ENCODE data around the gene BTBD7. TPM values are rescaled to one million over a fixed set of nuclear protein-coding genes. Genes with fewer than 3 reads are reported as not detected.

Gene BTBD7
- total RNA-seq, 4 donors from 2014 or later: 10.0 to 16.9 (median 12.1) TPM

- H3K4me3 ChIP-seq: no peak overlapping the region
- DNase-seq (no peak), ATAC-seq (no peak)
- intact Hi-C loops (cut with DNase I; ENCODE audit: low total_unique reads): no loop called here
- H3K36me3 ChIP-seq: no peaks in the 10 kb centered on the region
- H3K4me1 ChIP-seq: peaks cover 29 to 42% of the 10 kb centered on the region in 2 donors
- in situ Hi-C loops (cut with MboI; ENCODE audit: low sequenced_read_pairs in 4 of 4): no loop called here
- no peaks in the 10 kb centered on the region for H3K27me3 ChIP-seq
- no peaks in the 10 kb centered on the region for H3K9me3 ChIP-seq
- no peak for TF ChIP-seq CTCF (IDR thresholded peaks at IDR 0.05 in 4 of 5, conservative IDR thresholded peaks at IDR 0.05 in 1 of 5)
- TF ChIP-seq POLR2A (IDR thresholded peaks at IDR 0.05): no peak
- no peak overlapping the region for H3K27ac ChIP-seq
These were observed 28.1 kb downstream of the BTBD7 start for GRCh38 chr14:93304771-93305170.

GRCh38 chr14:93303659-93304058 lies 29.2 kb downstream of the BTBD7 start:
- H3K4me1 ChIP-seq: peaks cover 36 to 52% of the 10 kb centered on the region in 2 donors
- no peaks in the 10 kb centered on the region for H3K9me3 ChIP-seq
- H3K36me3 ChIP-seq: no peaks in the 10 kb centered on the region
- intact Hi-C loops (cut with DNase I; ENCODE audit: low total_unique reads) (no loop called here), in situ Hi-C loops (cut with MboI; ENCODE audit: low sequenced_read_pairs in 4 of 4) (no loop called here)
- H3K27me3 ChIP-seq: no peaks in the 10 kb centered on the region
- ATAC-seq (no peak), DNase-seq (no peak)
- no peak overlapping the region for H3K4me3 ChIP-seq
- no peak overlapping the region for H3K27ac ChIP-seq
- no peak for TF ChIP-seq CTCF (IDR thresholded peaks at IDR 0.05 in 4 of 5, conservative IDR thresholded peaks at IDR 0.05 in 1 of 5)

GRCh38 chr14:93302688-93303581 lies 29.9 kb downstream of the BTBD7 start:
- in situ Hi-C loops (cut with MboI; ENCODE audit: low sequenced_read_pairs in 4 of 4) (no loop called here), intact Hi-C loops (cut with DNase I; ENCODE audit: low total_unique reads) (no loop called here)
- Histone ChIP-seq H3K9me3 (no peaks in the 10 kb centered on the region), H3K4me3 (no peak overlapping the region), H3K4me1 (peaks cover 39 to 54% of the 10 kb centered on the region in 2 donors), H3K27me3 (no peaks in the 10 kb centered on the region), H3K27ac (no peak overlapping the region), H3K36me3 (no peaks in the 10 kb centered on the region)
- DNase-seq (no peak), ATAC-seq (no peak)
- TF ChIP-seq CTCF (IDR thresholded peaks at IDR 0.05 in 4 of 5, conservative IDR thresholded peaks at IDR 0.05 in 1 of 5): no peak
- no peak for TF ChIP-seq POLR2A (IDR thresholded peaks at IDR 0.05)

GRCh38 chr14:93301821-93302447 lies 30.9 kb downstream of the BTBD7 start:
- no peak for TF ChIP-seq POLR2A (IDR thresholded peaks at IDR 0.05)
- ATAC-seq (no peak), DNase-seq (no peak)
- in situ Hi-C loops (cut with MboI; ENCODE audit: low sequenced_read_pairs in 4 of 4): no loop called here
- H3K4me3 ChIP-seq: no peak overlapping the region
- H3K27me3 ChIP-seq: no peaks in the 10 kb centered on the region
- no peaks in the 10 kb centered on the region for H3K36me3 ChIP-seq
- intact Hi-C loops (cut with DNase I; ENCODE audit: low total_unique reads): no loop called here
- peaks cover 34 to 55% of the 10 kb centered on the region in 2 donors for H3K4me1 ChIP-seq
- H3K9me3 ChIP-seq: no peaks in the 10 kb centered on the region
- no peak overlapping the region for H3K27ac ChIP-seq

- ATAC-seq: no peak
- Histone ChIP-seq H3K36me3 (no peaks in the 10 kb centered on the region), H3K4me3 (no peak overlapping the region), H3K4me1 (peaks cover 26 to 45% of the 10 kb centered on the region in 2 donors), H3K27ac (no peak overlapping the region), H3K27me3 (no peaks in the 10 kb centered on the region), H3K9me3 (no peaks in the 10 kb centered on the region)
- no peak for DNase-seq
- TF ChIP-seq POLR2A (IDR thresholded peaks at IDR 0.05) (no peak), CTCF (IDR thresholded peaks at IDR 0.05 in 4 of 5, conservative IDR thresholded peaks at IDR 0.05 in 1 of 5) (no peak)
- intact Hi-C loops (cut with DNase I; ENCODE audit: low total_unique reads) (no loop called here), in situ Hi-C loops (cut with MboI; ENCODE audit: low sequenced_read_pairs in 4 of 4) (no loop called here)
These were observed 33.0 kb downstream of the BTBD7 start for GRCh38 chr14:93299866-93300265.

Measured in gastrocnemius medialis (tissue), 4 donors.